ENCODE results near the gene COL21A1. TPM values are rescaled to one million over a fixed set of nuclear protein-coding genes. Genes with fewer than 3 reads are reported as not detected.

The COL21A1 gene
- total RNA-seq, 3 donors from 2014 or later (not counting 1 experiment from before 2014, with no cell fraction given), result not detected

DNA sequence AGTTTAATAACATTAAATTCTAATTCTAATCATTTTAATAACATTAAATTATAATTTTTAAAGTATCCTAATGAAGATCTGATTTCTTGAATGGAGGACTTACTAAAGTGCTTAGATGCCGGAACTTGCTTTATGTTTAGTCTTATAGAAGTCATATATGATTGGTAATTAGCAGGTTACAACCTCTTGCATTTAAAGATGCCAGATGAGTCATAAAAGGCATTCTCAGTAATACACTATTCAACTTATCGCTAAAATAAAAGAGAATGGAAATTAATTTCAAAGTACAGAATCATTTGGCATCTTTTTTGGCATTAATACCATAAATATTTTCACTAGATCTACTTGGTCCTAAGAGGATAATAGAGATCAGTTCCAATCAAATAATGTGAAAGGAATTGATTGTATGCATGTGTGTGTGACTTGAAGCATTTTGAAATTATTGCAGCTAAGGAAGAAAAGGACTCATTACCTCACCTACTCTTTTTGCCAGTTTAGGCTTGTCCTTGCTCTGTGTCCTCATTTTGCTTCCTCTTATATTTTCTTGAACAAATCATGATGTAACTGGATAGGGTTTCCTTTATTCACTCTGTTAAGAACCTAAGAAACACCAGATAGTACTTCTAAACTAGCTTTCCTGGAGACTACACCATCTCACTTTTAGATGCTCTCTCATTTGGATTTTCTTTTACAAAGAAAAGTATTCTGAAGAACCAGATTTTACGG lies 2.7 kb downstream of the COL21A1 start:
- WGBS (ENCODE audit: insufficient coverage), result no CpG with 5 or more reads among the region's 3 CpGs
- Mint-ChIP-seq H3K9me3 (peaks cover 3 to 4% of the 10 kb centered on the region in 2 donors), H3K27me3 (ENCODE audit: low read depth in 2 of 2) (no peaks in the 10 kb centered on the region), H3K4me1 (no peaks in the 10 kb centered on the region), H3K36me3 (no peaks in the 10 kb centered on the region), H3K4me3 (no peak overlapping the region), H3K27ac (no peak overlapping the region)
- Histone ChIP-seq H3K9me3 (ENCODE audit: control insufficient read depth, insufficient read depth, low read length) (no peaks in the 10 kb centered on the region), H3K27me3 (ENCODE audit: control insufficient read depth, insufficient read depth, low read length) (peaks cover 2% of the 10 kb centered on the region), H3K27ac (ENCODE audit: low read length) (no peak overlapping the region), H3K4me1 (ENCODE audit: control insufficient read depth, insufficient read depth, low read length) (no peaks in the 10 kb centered on the region), H3K36me3 (ENCODE audit: control insufficient read depth, insufficient read depth, low read length) (no peaks in the 10 kb centered on the region), H3K4me3 (ENCODE audit: low read length) (no peak overlapping the region)
- TF ChIP-seq, protein P1, sequence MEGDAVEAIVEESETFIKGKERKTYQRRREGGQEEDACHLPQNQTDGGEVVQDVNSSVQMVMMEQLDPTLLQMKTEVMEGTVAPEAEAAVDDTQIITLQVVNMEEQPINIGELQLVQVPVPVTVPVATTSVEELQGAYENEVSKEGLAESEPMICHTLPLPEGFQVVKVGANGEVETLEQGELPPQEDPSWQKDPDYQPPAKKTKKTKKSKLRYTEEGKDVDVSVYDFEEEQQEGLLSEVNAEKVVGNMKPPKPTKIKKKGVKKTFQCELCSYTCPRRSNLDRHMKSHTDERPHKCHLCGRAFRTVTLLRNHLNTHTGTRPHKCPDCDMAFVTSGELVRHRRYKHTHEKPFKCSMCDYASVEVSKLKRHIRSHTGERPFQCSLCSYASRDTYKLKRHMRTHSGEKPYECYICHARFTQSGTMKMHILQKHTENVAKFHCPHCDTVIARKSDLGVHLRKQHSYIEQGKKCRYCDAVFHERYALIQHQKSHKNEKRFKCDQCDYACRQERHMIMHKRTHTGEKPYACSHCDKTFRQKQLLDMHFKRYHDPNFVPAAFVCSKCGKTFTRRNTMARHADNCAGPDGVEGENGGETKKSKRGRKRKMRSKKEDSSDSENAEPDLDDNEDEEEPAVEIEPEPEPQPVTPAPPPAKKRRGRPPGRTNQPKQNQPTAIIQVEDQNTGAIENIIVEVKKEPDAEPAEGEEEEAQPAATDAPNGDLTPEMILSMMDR (IDR thresholded peaks at IDR 0.05), result no peak
- ATAC-seq (no peak), DNase-seq (no peak)
- intact Hi-C loops (cut with micrococcal nuclease), result no loop called here

DNA sequence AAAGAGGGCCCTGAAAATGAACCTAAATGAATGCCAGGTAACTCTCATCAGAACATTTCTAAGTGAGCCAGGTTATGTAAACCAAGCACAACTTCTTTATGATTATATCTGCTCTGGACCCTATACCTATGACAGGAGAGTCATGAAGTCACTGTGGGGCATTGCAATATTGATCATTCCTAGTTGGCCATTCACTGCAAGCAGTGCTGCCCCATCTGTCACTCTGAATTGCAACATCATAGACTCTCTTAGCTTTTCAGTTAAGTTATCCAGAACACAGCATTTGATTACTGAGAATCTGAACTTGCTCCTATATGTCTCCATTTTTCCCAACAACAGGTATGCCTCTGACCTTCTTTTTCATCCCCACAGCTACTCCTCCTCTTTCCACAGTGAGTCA lies 3.3 kb downstream of the COL21A1 start:
- H3K4me3 Mint-ChIP-seq, result no peak overlapping the region
- Histone ChIP-seq H3K9me3 (ENCODE audit: control insufficient read depth, insufficient read depth, low read length) (no peaks in the 10 kb centered on the region), H3K4me1 (ENCODE audit: control insufficient read depth, insufficient read depth, low read length) (no peaks in the 10 kb centered on the region), H3K27ac (ENCODE audit: low read length) (no peak overlapping the region), H3K36me3 (ENCODE audit: control insufficient read depth, insufficient read depth, low read length) (no peaks in the 10 kb centered on the region), H3K27me3 (ENCODE audit: control insufficient read depth, insufficient read depth, low read length) (peaks cover 2% of the 10 kb centered on the region), H3K4me3 (ENCODE audit: low read length) (no peak overlapping the region)
- no peak overlapping the region for H3K27ac Mint-ChIP-seq
- ATAC-seq (no peak), DNase-seq (no peak)
- H3K9me3 Mint-ChIP-seq, result peaks cover 2 to 3% of the 10 kb centered on the region in 2 donors
- no peaks in the 10 kb centered on the region for H3K4me1 Mint-ChIP-seq
- H3K36me3 Mint-ChIP-seq, result no peaks in the 10 kb centered on the region
- intact Hi-C loops (cut with micrococcal nuclease), result no loop called here
- TF ChIP-seq, protein P1 (IDR thresholded peaks at IDR 0.05), result no peak
- H3K27me3 Mint-ChIP-seq (ENCODE audit: low read depth in 2 of 2), result no peaks in the 10 kb centered on the region

DNA sequence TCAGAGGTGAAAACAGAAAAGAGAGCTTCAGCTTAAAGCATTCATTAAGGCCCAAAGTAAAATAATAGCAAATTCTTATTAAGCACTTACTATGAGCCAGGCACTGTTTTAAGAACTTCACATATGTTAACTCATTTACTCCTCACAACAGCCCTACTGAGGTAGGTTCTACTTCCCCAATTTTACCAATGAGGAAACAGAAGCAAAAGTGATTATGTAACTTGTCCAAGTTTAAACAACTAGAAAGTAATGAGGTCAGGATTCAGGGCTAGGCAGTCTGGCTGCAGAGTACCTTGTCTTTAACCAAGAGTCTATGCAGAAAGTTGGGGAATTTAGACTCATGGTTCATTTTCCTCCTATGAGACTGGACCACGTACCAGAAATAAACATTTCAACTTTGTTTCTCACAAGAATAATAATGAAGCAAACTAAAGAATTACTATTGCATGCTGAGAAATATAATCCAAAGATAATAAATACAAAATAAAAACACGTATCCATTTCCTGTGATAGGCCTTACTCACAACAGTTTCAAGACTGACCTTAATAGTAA lies 3.8 kb downstream of the COL21A1 start:
- WGBS (ENCODE audit: insufficient coverage), result 79% methylated on average over 1 of the region's 2 CpGs
- no peak overlapping the region for H3K27ac Mint-ChIP-seq

More for the DNA sequence above, 3.8 kb downstream of the COL21A1 start:
- no peaks in the 10 kb centered on the region for H3K4me1 ChIP-seq (ENCODE audit: control insufficient read depth, insufficient read depth, low read length)
- ATAC-seq (no peak), DNase-seq (no peak)
- no peak overlapping the region for H3K4me3 ChIP-seq (ENCODE audit: low read length)
- H3K4me3 Mint-ChIP-seq, result no peak overlapping the region
- peaks cover 2% of the 10 kb centered on the region for H3K27me3 ChIP-seq (ENCODE audit: control insufficient read depth, insufficient read depth, low read length)
- no peaks in the 10 kb centered on the region for H3K27me3 Mint-ChIP-seq (ENCODE audit: low read depth in 2 of 2)
- no peaks in the 10 kb centered on the region for H3K4me1 Mint-ChIP-seq
- H3K27ac ChIP-seq (ENCODE audit: low read length), result no peak overlapping the region
- TF ChIP-seq, protein P1 (IDR thresholded peaks at IDR 0.05), result no peak
- no peaks in the 10 kb centered on the region for H3K36me3 Mint-ChIP-seq
- intact Hi-C loops (cut with micrococcal nuclease), result no loop called here
- peaks cover 2 to 3% of the 10 kb centered on the region in 2 donors for H3K9me3 Mint-ChIP-seq
- H3K9me3 ChIP-seq (ENCODE audit: control insufficient read depth, insufficient read depth, low read length), result no peaks in the 10 kb centered on the region
- H3K36me3 ChIP-seq (ENCODE audit: control insufficient read depth, insufficient read depth, low read length), result no peaks in the 10 kb centered on the region

Data from natural killer cell (primary cell).